Vagina (tissue), 2 donors: Measurements from ENCODE around the gene CRYBA1.
"Not testable (repeated sequence)": the region's sequence is repeated elsewhere in the genome, so short reads cannot be mapped to it uniquely, and the experiment has no call there.

Experiments used
- CTCF ChIP-seq, 3 experiments: fragments of 450-650 bp in 2 of 3; fragments of 200-600 bp in 1 of 3; sonication (generic) in 1 of 3; IDR thresholded peaks; one replicate each; pipeline ENCODE4 v1.5.1; 2017 to 2019; ENCODE audit warnings: antibody characterized with exemption in 3 of 3, mild to moderate bottlenecking in 2 of 3, moderate library complexity in 2 of 3
- POLR2A ChIP-seq, 2 donors: fragments of 450-650 bp; IDR thresholded peaks; one replicate each; pipeline ENCODE4 v1.6.1; 2017; ENCODE audit warnings: antibody characterized with exemption in 2 of 2, mild to moderate bottlenecking in 2 of 2, moderate library complexity in 2 of 2
- POLR2AphosphoS5 ChIP-seq, 2 donors: sonication (generic); formaldehyde crosslinking; IDR thresholded peaks; one replicate each; pipeline ENCODE4 v1.9.0; 2017; ENCODE audit warnings: antibody characterized with exemption in 2 of 2, mild to moderate bottlenecking in 2 of 2, low read depth in 1 of 2; ENCODE audit not compliant: insufficient read depth in 1 of 2

- TF ChIP-seq CTCF (IDR thresholded peaks at IDR 0.05); POLR2AphosphoS5 (IDR thresholded peaks at IDR 0.05; ENCODE audit: insufficient read depth in 1 of 2, low read depth in 1 of 2); POLR2A (IDR thresholded peaks at IDR 0.05): not testable (repeated sequence)
Measured at GRCh38 chr17:29271980-29272379, 25.3 kb downstream of the CRYBA1 start.
